Activated CD8-positive, alpha-beta T cell treated with anti-CD3 and anti-CD28 coated beads for 36 hours (primary cell): Measurements from ENCODE around the gene CD4. TPM values are rescaled to one million over a fixed set of nuclear protein-coding genes. Genes with fewer than 3 reads are reported as not detected.

Experiments
- ATAC-seq: fragments of 200-7000 bp; cut with Tn5 transposase; one replicate; pipeline ENCODE4 v1.10.0; 2021; ENCODE audit warnings: mild to moderate bottlenecking, moderate library complexity
- CTCF ChIA-PET: fragments of 350-600 bp; sonication (Branson Sonifier 250); formaldehyde crosslinking; loops from one replicate; lab custom pipeline; 2021; ENCODE audit warnings: antibody characterized with exemption; lab: Charles Lee
- POLR2A ChIA-PET: fragments of 350-600 bp; sonication (Branson Sonifier 250); formaldehyde crosslinking; loops from one replicate; lab custom pipeline; 2021; ENCODE audit warnings: antibody characterized with exemption; lab: Charles Lee
- DNase-seq: peaks from one replicate; pipeline ENCODE4 v3.0.0-alpha.2; 2020
- H3K27ac Mint-ChIP-seq: one replicate; pipeline ENCODE4 v1.8.0; 2021; ENCODE audit warnings: mild to moderate bottlenecking, mixed read lengths
- H3K27me3 Mint-ChIP-seq: one replicate; pipeline ENCODE4 v1.8.0; 2021; ENCODE audit warnings: mixed read lengths
- H3K36me3 Mint-ChIP-seq: one replicate; pipeline ENCODE4 v1.8.0; 2021; ENCODE audit warnings: low read depth, mixed read lengths
- H3K4me1 Mint-ChIP-seq: one replicate; pipeline ENCODE4 v1.8.0; 2021; ENCODE audit warnings: low read depth, mixed read lengths
- H3K4me3 Mint-ChIP-seq: one replicate; pipeline ENCODE4 v1.8.0; 2021; ENCODE audit warnings: mild to moderate bottlenecking, moderate library complexity, mixed read lengths
- H3K9me3 Mint-ChIP-seq: one replicate; pipeline ENCODE4 v1.8.0; 2021; ENCODE audit warnings: mixed read lengths
- CTCF ChIP-seq: fragments of 200-600 bp; IDR thresholded peaks from one replicate; pipeline ENCODE4 v1.8.0; 2022; ENCODE audit warnings: antibody characterized with exemption, mild to moderate bottlenecking
- intact Hi-C: fragments of 100-400 bp; cut with micrococcal nuclease; formaldehyde crosslinking; loops from one replicate; pipeline ENCODE4 v1.10.0; 2022
- total RNA-seq, 2 experiments: library from RNA; stranded (reverse); gene quantifications; one replicate each; pipeline ENCODE4 v1.2.3, GENCODE V29; 2021

CD4 gene
- total RNA-seq, 2 experiments from 2014 or later = 11.1 to 14.1 TPM

GRCh38 chr12:6866163-6866919, 77.0 kb downstream of the CD4 start:
- POLR2A ChIA-PET = interaction anchor here (0.6 to 13.0 kb wide), 22 partner anchors 8 to 261 kb away, joined by 3 to 218 read pairs (median 4); partner anchors contain the start of genes C12orf57, CDCA3, GNB3 and MLF2

GRCh38 chr12:6866920-6867412, 77.6 kb downstream of the CD4 start:
- Mint-ChIP-seq H3K36me3 (peaks cover 72% of the 10 kb centered on the region), H3K4me1 (peaks cover 51% of the 10 kb centered on the region)

More at GRCh38 chr12:6866163-6866919, 77.0 kb downstream of the CD4 start:
- Mint-ChIP-seq H3K9me3 (no peaks in the 10 kb centered on the region), H3K4me3 (peak overlapping the region; percentile 91), H3K36me3 (peaks cover 69% of the 10 kb centered on the region), H3K4me1 (peaks cover 45% of the 10 kb centered on the region), H3K27ac (peak overlapping the region; percentile 97), H3K27me3 (no peaks in the 10 kb centered on the region)
- no peak for TF ChIP-seq CTCF
- intact Hi-C loops = no loop called here
- ATAC-seq (no peak), DNase-seq (peak; percentile 63)
- CTCF ChIA-PET = interaction anchor here (1.0 to 9.5 kb wide), 6 partner anchors 12 to 100 kb away, joined by 3 to 124 read pairs (median 6); partner anchors contain the start of genes CDCA3, PTMS and USP5

GRCh38 chr12:6867413-6868210, 78.3 kb downstream of the CD4 start, which contains the start of gene TPI1:
Gene TPI1 (plus strand): TSS chr12:6867531. CDS start chr12:6867567, 36 bp downstream.
- DNase-seq = peak; percentile 84
- POLR2A ChIA-PET = interaction anchor here (0.7 to 13.0 kb wide), 29 partner anchors 8 to 333 kb away, joined by 3 to 218 read pairs (median 4); partner anchors contain the start of genes C12orf57, CDCA3, GAPDH and GNB3
- Mint-ChIP-seq H3K27ac (peak within 1 kb of the TSS; percentile 97), H3K4me1 (peaks cover 55% of the 10 kb centered on the region), H3K4me3 (peak within 1 kb of the TSS; percentile 91), H3K9me3 (no peaks in the 10 kb centered on the region), H3K36me3 (peaks cover 73% of the 10 kb centered on the region), H3K27me3 (no peaks in the 10 kb centered on the region)
- intact Hi-C loops = no loop called here
- CTCF ChIA-PET = interaction anchor here (1.3 to 9.5 kb wide), 8 partner anchors 11 to 115 kb away, joined by 3 to 124 read pairs (median 6); partner anchors contain the start of genes CDCA3, MLF2, PTMS and USP5
- ATAC-seq = peak; percentile 74
- no peak for TF ChIP-seq CTCF

More at GRCh38 chr12:6866920-6867412, 77.6 kb downstream of the CD4 start:
- ChIA-PET POLR2A (interaction anchor here (0.6 to 13.0 kb wide), 28 partner anchors 8 to 333 kb away, joined by 3 to 218 read pairs (median 4); partner anchors contain the start of genes C12orf57, CDCA3, GAPDH and GNB3), CTCF (interaction anchor here (1.3 to 9.5 kb wide), 7 partner anchors 12 to 114 kb away, joined by 3 to 124 read pairs (median 6); partner anchors contain the start of genes CDCA3, MLF2, PTMS and USP5)
- Mint-ChIP-seq H3K4me3 (peak overlapping the region; percentile 91), H3K27me3 (no peaks in the 10 kb centered on the region), H3K27ac (peak overlapping the region; percentile 97), H3K9me3 (no peaks in the 10 kb centered on the region)
- DNase-seq (no peak), ATAC-seq (peak; percentile 6)
- TF ChIP-seq CTCF = no peak
- intact Hi-C loops = no loop called here

- peak overlapping the region; percentile 97 for H3K27ac Mint-ChIP-seq
- H3K36me3 Mint-ChIP-seq = peaks cover 72% of the 10 kb centered on the region
- peak; percentile 23 for DNase-seq
- no peaks in the 10 kb centered on the region for H3K9me3 Mint-ChIP-seq
- H3K4me3 Mint-ChIP-seq = peak overlapping the region; percentile 91
- POLR2A ChIA-PET = interaction anchor here (0.7 to 13.0 kb wide), 18 partner anchors 9 to 115 kb away, joined by 3 to 218 read pairs (median 6); partner anchors contain the start of genes C12orf57, CDCA3, MLF2 and P3H3
- peaks cover 55% of the 10 kb centered on the region for H3K4me1 Mint-ChIP-seq
- CTCF ChIA-PET = interaction anchor here (0.6 to 9.5 kb wide), 19 partner anchors 15 to 241 kb away, joined by 3 to 124 read pairs (median 5); partner anchors contain the start of genes C1RL, CDCA3, COPS7A and LRRC23
- intact Hi-C loops = no loop called here
- no peak for TF ChIP-seq CTCF
- no peak for ATAC-seq
- H3K27me3 Mint-ChIP-seq = no peaks in the 10 kb centered on the region
Measured at GRCh38 chr12:6868211-6869048, 79.1 kb downstream of the CD4 start.
